Measurements from ENCODE around the gene SENP8. TPM values are rescaled to one million over a fixed set of nuclear protein-coding genes. Genes with fewer than 3 reads are reported as not detected.

SENP8 gene
- polyA plus RNA-seq, 10 donors = 3.7 to 6.5 (median 5.0) TPM

- no peak for DNase-seq
These were observed 7.8 kb upstream of the SENP8 start for GRCh38 chr15:72110355-72110754.

DNA sequence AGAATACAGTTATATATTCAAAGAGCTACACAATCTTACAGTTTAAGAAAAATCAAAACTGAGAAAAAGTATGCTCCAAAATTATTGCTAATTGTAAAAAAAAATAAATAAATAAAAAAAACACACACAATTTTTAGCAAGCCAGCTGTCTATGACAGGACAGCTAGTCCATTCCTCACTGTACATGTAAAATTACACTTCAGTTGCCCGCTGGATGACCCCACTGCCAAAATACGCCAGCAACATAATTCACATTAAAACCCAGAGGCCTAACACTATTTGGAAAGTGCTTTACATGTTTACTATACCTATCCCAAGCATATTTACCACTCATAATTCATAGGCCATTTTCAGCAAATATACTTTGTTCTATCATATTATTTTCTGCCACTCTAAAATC is 6.1 kb upstream of the SENP8 start:
- peak; percentile 56 to 74 (median 64) for DNase-seq

- no peak for DNase-seq
These were observed 5.4 kb upstream of the SENP8 start for GRCh38 chr15:72112805-72113204.

DNA sequence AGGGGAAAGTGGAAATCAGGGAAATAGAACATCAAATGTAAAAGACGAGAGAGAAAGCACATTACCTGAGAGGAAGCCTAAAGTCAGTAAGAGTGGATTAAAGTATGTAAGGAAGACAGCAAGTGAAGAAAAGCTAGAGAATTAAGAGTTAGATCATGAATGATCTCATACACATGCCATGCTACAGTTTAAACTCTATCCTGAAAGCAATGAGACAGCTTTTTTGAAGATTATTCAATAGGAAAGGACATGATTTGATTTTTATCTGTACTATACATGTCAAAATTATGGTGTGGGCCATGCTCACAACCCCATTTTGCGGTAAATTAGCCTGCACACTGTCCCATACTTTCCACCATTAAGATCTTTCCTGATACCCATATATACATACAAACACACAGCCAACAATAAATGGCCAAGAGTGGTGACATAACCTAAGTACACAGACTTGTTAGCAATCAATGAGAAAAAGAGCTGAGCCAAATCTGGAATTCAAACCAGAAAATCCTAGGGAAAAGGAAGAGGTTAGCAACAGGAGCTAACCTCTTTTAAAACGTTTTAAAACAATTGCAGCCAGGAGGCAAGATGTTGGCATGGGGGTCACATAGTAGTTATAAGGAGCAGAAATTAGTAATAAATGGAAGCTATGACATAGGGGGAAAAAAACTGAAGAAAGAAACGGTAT is 4.7 kb upstream of the SENP8 start:
- DNase-seq = no peak

- DNase-seq = peak; percentile 32 to 84 (median 58)
These were observed 1.3 kb upstream of the SENP8 start for GRCh38 chr15:72116731-72117485.

DNA sequence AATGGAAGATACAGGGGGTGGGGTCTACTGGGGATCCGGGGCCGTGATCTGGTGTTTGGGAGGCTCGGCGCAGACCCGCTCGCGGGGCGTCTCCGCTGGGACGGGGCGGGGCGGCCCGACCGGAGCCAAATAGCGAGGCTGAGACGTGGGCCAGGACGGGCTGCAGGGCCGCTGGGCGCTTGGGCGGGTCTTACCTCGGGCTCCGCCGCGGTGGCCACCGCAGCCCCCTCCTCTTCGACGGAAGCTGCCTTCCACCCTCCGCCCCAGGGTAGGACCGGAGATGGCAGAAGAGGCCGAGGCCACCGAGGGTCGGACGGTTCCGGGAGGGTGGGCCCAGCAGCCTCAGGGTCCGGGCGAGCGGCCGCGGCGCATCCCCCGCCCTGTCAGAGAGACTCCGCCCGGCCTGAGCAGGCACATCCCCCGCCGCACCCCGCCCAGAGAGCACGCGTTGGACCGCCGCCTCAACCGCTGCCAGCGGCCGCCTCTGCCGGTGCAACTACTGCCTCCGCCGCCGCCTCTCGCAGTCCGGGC is 652 bp upstream of the SENP8 start:
- peak; percentile 64 to 97 (median 85) for DNase-seq

- no peak for DNase-seq
These were observed 6.0 kb downstream of the SENP8 start for GRCh38 chr15:72124218-72124617.

GRCh38 chr15:72127724-72128322 is 9.6 kb downstream of the SENP8 start:
- DNase-seq = no peak

GRCh38 chr15:72128359-72128758 is 10.2 kb downstream of the SENP8 start:
- DNase-seq = no peak

DNA sequence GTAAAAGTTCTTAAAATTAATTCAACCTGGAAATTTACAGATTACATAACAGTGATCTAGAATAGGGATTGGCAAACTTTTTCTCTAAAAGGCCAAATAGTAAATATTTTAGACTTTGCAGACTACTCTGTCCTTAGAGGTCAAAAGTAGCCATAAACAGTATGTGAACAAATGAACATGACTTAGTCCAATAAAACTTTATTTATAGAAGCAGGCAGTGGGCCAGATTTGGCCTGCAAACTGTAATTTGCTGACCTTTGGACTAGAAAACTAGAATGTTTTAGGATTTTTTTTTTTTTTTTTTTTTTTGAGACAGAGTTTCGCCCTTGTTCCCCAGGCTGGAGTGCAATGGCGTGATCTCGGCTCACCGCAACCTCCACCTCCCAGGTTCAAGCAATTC is 12.1 kb downstream of the SENP8 start:
- DNase-seq = no peak

GRCh38 chr15:72131922-72132321 is 13.7 kb downstream of the SENP8 start:
- no peak for DNase-seq

DNA sequence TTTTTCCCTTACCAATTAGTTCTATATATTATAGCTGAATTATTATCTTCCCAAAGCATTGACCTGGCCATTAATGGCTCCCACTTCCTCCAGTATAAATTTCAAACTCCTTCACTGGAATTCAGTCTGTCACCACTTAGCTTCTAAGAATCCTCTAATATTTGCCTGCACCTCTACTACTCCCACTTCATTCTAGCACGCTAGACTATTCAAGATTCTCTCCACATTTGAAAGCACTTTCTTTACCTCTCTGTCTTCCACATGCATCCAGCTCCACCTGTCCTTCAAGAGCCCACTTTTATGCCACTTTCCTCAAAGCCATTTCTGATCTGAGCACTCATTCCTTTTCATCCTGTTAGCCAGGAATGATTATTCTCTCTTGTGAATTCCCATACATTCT is 15.0 kb downstream of the SENP8 start:
- no peak for DNase-seq

DNA sequence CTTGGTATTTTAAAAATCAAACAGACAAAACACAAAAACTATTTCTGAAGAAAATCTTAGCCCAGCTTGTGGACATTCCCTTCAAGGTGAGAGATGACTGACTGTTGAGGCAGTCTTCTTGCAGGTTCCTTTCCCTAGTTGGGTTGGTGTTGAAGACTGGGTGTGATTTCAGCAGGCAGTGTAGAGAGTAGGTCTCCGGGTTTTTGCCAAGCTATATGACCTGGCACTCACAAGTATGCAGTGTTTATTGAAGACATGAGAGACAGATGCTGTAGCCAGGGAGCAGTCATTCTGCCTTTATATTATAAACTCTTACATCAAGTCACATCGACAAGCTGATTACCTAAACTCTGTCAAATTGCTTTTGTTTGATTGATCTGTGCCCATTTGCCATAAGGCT is 17.5 kb downstream of the SENP8 start:
- no peak for DNase-seq

DNA sequence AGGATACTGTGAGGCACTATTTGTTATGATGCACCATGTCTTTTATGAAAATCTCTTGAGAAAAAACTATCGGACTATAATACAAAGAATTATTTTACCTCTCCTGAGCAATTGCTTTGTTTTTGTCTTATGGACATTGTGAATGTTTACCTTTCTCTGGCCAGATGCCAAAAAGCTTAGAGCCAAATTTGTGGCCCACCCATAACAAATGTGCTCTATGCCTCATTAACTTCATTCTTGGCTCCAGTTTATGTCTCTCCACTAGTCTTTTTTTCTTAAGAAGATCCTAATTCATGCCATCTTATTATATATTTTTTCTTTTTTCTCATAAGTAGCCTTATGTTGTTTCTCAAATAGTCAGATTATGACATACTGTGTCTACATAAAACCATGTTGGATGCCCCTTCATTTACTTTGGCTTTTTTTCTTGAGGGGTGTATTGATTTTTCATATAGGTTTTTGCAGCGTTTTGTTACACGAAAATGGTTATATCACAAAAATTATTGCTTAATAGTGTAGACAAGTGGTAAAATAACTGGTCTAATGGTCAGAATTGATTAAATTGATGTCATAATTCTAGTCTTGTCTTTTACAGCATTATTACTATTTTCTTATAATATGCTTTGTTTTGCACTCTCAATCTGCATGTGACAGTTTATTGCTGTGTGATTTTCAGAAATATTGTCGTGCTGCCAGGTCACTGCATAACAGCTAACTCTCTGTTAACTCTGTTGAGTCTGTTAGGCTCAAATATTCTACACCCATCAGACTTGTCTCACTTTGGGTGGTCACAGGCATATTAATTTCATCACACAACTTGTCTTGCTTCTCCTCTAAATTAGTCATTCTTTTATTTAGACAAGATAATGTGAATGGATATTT is 18.2 kb downstream of the SENP8 start:
- DNase-seq = no peak

GRCh38 chr15:72139667-72140066 is 21.5 kb downstream of the SENP8 start:
- no peak for DNase-seq

DNA sequence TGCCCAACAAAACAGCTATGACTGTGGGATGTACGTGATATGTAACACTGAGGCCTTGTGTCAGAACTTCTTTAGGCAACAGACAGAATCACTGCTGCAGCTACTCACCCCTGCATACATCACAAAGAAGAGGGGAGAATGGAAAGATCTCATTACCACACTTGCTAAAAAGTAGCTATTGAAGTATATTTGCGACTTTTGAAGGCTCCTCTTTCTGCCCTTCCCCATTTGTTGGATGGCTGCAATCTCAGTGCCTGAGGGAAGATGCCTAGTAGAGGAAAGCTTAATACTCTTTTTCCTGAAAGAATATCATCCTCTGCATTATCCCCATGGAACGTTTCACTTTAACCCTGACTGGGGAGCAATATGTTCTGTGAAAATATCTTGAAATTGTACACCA is 21.9 kb downstream of the SENP8 start:
- no peak for DNase-seq

- no peak for DNase-seq
These were observed 23.2 kb downstream of the SENP8 start for GRCh38 chr15:72141171-72142084.

DNA sequence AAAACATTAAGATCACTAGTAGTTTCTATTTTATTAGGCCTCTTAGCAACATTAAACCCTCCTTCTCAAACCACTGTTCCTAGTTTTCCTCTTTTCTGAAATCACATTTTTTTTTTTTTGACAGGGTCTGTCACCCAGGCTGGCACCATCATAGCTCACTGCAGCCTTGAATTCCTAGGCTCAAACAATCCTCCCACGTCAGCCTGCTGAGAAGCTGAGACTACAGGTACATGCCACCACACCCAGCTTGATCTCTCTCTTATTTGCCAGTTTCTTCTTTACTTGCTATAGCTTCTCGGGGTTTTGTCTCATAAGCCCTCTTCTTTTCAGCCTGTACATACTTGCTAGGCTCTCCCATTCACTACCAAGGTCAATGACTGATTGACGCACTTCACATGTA is 28.0 kb downstream of the SENP8 start:
- no peak for DNase-seq

GRCh38 chr15:72146934-72147333 is 28.7 kb downstream of the SENP8 start:
- no peak for DNase-seq

DNA sequence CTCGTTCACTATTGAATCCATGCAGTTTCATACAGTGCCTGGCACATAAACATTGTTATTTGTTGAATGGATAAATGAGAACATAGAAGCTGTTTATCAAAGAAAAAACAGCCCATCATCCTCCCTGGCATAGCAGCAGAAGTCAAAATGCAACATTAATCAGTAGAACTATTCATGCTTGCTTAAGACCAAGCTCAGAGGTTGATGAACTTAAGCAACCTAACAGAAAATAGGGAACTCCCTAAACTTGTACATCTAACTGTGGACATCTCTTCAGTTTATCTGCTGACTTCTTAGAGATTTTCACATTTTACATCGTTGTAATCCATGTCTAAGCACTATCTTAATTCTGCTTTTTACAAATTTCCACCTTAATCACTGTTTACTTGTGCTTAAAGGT is 29.2 kb downstream of the SENP8 start:
- no peak for DNase-seq

Measured in muscle of back (tissue), 11 donors.